RWPE2 (cell line): ENCODE measurements around the gene COG8.

Source experiments
- ATAC-seq: fragments of 200-7000 bp; cut with Tn5 transposase; 3 replicates; pipeline ENCODE4 v1.9.1; 2021; ENCODE audit warnings: low read depth
- DNase-seq: peaks from one replicate; pipeline ENCODE4 v3.0.0-alpha.2; 2020; ENCODE audit warnings: low spot score
- H3K27ac ChIP-seq: fragments of 450-650 bp; 2 replicates; pipeline ENCODE4 v1.5.1; 2017; ENCODE audit warnings: mild to moderate bottlenecking; ENCODE audit not compliant: poor library complexity, severe bottlenecking
- H3K27me3 ChIP-seq: fragments of 250-450 bp; sonication (Bioruptor Pico); 2 replicates; pipeline ENCODE4 v1.5.1; 2021; ENCODE audit warnings: mild to moderate bottlenecking, moderate library complexity; ENCODE audit not compliant: insufficient read depth, poor library complexity, severe bottlenecking
- H3K36me3 ChIP-seq: fragments of 250-450 bp; sonication (Bioruptor Pico); 2 replicates; pipeline ENCODE4 v1.5.1; 2020; ENCODE audit warnings: low read depth, mild to moderate bottlenecking, moderate library complexity
- H3K4me1 ChIP-seq: fragments of 250-450 bp; sonication (Bioruptor Pico); 2 replicates; pipeline ENCODE4 v1.5.1; 2021; ENCODE audit warnings: mild to moderate bottlenecking, moderate library complexity; ENCODE audit not compliant: insufficient read depth, poor library complexity, severe bottlenecking
- H3K4me3 ChIP-seq: fragments of 250-450 bp; sonication (Bioruptor Pico); 2 replicates; pipeline ENCODE4 v1.5.1; 2021; ENCODE audit warnings: mild to moderate bottlenecking, moderate library complexity; ENCODE audit not compliant: severe bottlenecking
- H3K9me3 ChIP-seq: fragments of 250-450 bp; sonication (Bioruptor Pico); 2 replicates; pipeline ENCODE4 v1.5.1; 2021; ENCODE audit warnings: mild to moderate bottlenecking, moderate library complexity; ENCODE audit not compliant: severe bottlenecking
- CTCF ChIP-seq: fragments of 450-650 bp; IDR thresholded peaks from one replicate; pipeline ENCODE4 v1.5.1; 2017; ENCODE audit warnings: mild to moderate bottlenecking, moderate library complexity; ENCODE audit not compliant: poor library complexity, severe bottlenecking

Gene COG8

GRCh38 chr16:69313469-69313868, 25.9 kb downstream of the COG8 start:
- ATAC-seq (no peak), DNase-seq (no peak)
- no peak for TF ChIP-seq CTCF
- no peaks in the 10 kb centered on the region for H3K4me1 ChIP-seq
- no peaks in the 10 kb centered on the region for H3K27me3 ChIP-seq
- H3K27ac ChIP-seq = no peak overlapping the region
- H3K4me3 ChIP-seq = no peak overlapping the region
- peaks cover 53% of the 10 kb centered on the region for H3K36me3 ChIP-seq
- no peaks in the 10 kb centered on the region for H3K9me3 ChIP-seq

DNA sequence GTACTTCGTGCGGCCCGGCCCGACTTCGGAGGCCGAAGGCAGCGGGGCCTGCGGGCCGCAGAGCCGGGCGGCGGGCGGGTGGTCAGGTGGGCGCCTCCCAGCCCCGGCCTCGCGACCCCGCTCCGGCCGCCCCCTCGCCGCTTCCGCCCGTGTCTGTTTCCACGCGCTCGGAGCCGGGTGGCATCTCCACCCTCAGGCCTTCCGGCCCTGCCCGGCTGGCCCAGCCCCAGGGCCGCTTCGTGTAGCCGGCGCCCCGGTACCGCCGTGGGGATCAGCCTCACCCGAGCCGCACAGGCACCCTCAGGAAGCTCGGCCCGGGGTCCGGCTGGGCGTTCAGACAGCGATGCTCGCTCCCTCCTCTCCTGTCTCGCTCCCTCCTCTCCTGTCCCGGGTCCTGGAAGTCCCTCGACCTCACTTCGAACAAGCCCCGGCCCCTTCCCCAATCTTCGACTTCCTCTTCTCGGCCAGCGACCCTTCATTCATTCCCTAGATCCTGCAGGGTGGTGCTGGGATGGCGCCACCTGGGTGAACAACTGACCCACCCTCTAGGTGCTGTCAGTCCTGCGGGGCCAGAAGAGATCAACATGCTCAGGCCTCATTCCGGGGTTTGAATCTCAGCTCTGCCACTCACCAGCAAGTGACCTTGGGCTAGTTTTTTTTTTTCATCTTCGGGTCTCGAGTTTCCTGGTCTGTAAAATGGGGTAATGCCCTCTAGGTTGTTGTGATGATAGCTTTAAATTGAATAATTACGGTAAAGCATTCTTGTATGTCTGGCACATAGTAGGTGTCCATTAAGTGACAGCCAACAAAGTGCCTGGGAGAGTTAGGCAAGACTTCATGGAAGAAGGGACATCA, 27.6 kb downstream of the COG8 start:
- Histone ChIP-seq H3K27ac (peak overlapping the region; percentile 64), H3K4me1 (no peaks in the 10 kb centered on the region), H3K9me3 (no peaks in the 10 kb centered on the region), H3K27me3 (no peaks in the 10 kb centered on the region), H3K36me3 (peaks cover 40% of the 10 kb centered on the region), H3K4me3 (peak overlapping the region; percentile 92)
- peak; percentile 57 for ATAC-seq
- TF ChIP-seq CTCF = peak; percentile 24
- no peak for DNase-seq

- TF ChIP-seq CTCF = peak; percentile 95
- H3K4me3 ChIP-seq = peak within 1 kb of the TSS; percentile 92
- H3K27me3 ChIP-seq = no peaks in the 10 kb centered on the region
- peak within 1 kb of the TSS; percentile 64 for H3K27ac ChIP-seq
- no peaks in the 10 kb centered on the region for H3K4me1 ChIP-seq
- peaks cover 31% of the 10 kb centered on the region for H3K36me3 ChIP-seq
- ATAC-seq (peak; percentile 90), DNase-seq (peak; percentile 96)
- H3K9me3 ChIP-seq = no peaks in the 10 kb centered on the region
Observed at GRCh38 chr16:69310653-69311532, 28.5 kb downstream of the COG8 start, which contains the start of gene VPS4A. Gene VPS4A (plus strand): TSS chr16:69311350. CDS start chr16:69311512, 162 bp downstream.

- Histone ChIP-seq H3K27ac (no peak overlapping the region), H3K4me1 (no peaks in the 10 kb centered on the region), H3K36me3 (peaks cover 18% of the 10 kb centered on the region), H3K4me3 (no peak overlapping the region), H3K9me3 (no peaks in the 10 kb centered on the region), H3K27me3 (no peaks in the 10 kb centered on the region)
- TF ChIP-seq CTCF = no peak
- ATAC-seq (no peak), DNase-seq (no peak)
Observed at GRCh38 chr16:69309316-69309715, 30.0 kb downstream of the COG8 start.
